HUDEP-2 (cell line): ENCODE measurements around the gene OR1J2.
A peak's percentile ranks its signal among the peaks of the same experiment; 100 is the strongest.
"Not testable (repeated sequence)": the region's sequence is repeated elsewhere in the genome, so short reads cannot be mapped to it uniquely, and the experiment has no call there.

Source experiments
- DNase-seq, 76 experiments: peaks; one replicate each; lab custom pipeline; 2025; ENCODE audit not compliant: unreplicated experiment in 76 of 76; lab: John Stamatoyannopoulos, UW

OR1J2 gene, protein sequence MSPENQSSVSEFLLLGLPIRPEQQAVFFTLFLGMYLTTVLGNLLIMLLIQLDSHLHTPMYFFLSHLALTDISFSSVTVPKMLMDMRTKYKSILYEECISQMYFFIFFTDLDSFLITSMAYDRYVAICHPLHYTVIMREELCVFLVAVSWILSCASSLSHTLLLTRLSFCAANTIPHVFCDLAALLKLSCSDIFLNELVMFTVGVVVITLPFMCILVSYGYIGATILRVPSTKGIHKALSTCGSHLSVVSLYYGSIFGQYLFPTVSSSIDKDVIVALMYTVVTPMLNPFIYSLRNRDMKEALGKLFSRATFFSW

DNA sequence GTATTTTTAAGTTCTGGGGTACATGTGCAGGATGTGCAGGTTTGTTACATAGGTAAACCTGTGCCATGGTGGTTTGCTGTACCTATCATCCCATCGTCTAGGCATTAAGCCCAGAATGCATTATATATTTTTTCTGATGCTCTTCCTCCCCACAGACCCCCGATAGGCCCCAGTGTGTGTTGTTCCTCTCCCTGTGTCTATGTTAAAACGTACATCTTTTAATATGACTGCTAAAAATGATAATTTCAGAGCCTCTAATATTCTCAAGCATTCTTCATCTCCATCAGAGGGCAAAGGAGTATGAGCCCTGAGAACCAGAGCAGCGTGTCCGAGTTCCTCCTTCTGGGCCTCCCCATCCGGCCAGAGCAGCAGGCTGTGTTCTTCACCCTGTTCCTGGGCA is at the start of gene OR1J2:
Gene OR1J2 (plus strand): TSS at position 301 of the 400 bp plus-strand sequence. CDS start 0 bp downstream, at position 301.
- DNase-seq: no peak

DNA sequence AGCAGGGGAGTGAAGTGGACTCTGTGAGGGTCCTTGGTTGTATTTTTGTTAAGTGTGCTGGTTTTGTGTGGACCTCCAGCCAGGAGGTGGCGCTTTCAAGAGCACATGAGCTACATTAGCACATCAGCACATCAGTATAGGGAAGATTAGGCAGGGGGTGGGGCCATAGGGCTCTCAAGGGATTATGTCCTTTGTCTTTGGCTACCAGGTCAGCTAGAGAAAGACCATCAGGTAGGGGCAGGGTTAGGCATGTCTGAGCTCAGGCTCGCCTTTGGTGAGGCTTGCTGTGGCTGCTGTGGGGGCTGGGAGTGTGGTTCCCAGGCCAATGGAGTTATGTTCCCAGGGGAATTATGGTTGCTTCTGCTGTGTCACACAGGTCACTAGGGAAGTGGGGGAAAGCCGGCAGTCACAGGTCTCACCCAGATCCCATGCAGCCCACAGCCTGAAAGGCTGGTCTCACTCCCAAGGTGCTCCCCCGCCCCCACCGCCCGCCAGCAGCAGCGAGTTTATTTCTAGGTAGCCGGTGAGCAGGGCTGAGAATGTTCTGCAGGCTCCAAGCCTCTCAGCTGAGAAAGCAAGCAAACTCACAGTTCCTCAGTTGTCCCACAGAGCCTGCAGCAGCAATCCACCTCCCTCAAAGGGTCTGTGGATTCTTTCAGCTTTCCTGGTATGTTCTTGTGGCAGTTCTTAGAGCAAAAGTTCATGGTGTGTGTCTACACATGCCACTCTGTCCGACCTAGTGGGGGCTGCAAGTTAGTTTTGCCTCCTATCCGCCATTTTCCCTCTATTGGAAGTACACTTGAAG is 46.6 kb upstream of the OR1J2 start:
- peak in 8 of 76 experiments; percentile 1 to 22 (median 12) for DNase-seq

DNA sequence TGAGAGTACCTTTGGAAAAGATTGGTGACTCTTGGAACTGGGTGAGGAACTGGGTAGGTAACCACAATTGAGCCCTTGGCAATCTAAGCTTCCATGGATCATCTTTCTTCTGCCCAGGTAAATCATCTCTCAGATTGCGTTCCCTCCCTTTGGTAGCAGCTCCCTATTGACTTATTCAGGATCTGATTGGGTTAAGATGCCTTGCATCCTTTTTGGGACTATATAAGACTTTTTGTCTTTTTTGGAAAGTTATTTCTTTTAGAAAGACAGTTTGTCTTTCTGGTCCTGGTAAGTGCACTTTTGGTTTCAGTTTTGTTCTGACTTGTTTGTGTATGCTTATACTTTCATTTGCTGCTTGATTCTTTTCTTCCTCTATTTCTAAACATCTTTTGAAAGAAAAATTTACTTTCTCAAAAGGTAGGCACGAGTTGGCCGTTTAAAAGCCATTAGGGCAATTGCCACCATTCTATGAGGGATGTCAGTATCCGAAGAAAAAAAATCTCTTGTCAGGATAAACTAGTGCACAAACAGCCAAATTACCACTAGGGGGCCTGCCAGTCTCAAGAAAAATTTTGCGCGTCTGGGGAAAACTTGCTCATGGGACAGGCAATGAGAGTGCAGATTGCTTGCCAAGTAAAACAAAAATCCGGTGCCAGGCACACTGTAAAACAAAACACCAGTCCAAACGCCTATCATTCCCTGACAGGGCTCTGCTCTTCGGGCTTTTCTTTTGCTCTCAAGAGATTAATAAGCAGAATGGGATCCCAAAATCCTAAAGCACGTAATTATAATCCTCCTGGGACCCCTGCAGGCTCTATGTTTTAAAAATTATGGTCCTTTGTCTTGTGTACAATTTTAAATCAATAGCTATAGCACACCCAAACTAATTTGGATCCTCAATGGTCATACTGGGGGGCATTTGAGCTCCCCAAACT is 45.7 kb upstream of the OR1J2 start:
- peak in 68 of 76 experiments; percentile 5 to 77 (median 50) for DNase-seq

DNA sequence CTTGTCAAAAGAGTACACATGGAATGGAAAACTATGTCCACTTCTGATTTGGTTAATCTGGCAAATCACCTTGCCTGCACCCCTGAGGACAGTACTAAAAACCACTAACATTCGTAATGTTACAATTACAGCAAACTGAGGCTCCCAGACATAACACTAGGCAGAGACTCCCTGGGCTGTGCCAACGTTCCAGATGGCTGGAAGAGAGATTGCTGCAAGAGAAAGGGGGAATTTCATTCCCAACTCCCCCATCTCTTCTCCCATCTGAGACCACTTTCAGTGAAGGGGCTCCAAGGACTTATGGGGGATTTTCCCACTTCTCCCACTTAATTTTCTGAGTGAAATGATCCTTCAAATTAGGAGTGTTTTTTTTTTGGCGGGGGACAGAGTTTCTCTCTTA is 44.1 kb upstream of the OR1J2 start:
- DNase-seq: no peak

DNA sequence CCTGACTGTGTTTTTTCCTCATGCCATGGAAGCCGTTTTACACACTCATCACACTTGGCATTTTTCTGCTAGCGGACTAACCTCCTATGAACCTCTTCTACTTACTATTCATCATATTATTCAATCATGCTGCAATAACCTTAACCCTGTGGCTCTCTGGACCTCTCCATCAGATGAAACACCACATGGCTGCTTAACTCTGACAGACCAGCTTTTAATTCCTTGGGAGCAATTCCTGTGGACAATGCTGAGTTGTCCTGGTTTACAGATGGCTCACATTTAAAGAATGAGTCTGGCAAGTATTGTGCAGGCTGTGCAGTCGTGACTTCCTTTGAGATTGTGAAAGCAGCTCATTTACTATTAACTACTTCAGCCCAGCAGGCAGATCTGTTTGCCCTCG is 41.9 kb upstream of the OR1J2 start:
- no peak for DNase-seq

DNA sequence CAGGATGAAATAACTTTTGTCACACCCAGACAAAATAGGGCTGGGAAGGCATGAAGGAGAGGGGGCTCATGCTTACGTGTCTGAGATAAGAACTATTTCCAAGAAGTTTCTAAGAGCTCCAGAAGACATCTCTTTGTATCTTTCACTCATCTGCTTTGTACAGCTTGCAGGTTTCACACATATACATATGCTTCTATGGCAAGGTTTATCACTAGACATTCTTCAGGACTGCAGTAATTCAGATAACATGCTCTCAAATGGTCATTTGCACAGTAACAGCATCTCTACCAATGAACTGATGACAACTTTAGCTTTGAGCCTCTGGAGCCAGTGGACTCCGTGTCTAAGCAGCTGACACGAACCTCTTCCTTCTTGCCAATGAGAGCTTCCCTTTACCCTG is 36.0 kb upstream of the OR1J2 start:
- peak in 18 of 76 experiments; percentile 2 to 65 (median 20) for DNase-seq

DNA sequence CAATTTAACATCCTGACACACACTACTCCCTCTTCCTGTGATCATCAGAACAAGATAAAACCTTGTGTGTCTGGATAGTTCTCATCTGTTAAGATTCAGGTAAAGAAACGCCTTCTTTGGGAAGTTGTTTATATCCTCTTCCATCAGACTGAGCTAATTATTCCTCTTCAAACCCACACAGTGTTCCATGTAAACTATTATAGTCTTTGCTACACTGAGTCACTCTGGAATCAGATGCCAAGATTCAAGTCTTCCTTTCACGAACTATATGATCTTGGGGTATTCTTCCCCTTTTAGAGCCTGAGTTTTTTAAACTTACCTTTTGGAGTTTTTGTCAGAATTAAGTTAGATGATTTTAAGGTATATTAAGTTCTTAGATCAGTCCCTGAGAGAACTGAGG is 34.9 kb upstream of the OR1J2 start:
- DNase-seq: no peak

DNA sequence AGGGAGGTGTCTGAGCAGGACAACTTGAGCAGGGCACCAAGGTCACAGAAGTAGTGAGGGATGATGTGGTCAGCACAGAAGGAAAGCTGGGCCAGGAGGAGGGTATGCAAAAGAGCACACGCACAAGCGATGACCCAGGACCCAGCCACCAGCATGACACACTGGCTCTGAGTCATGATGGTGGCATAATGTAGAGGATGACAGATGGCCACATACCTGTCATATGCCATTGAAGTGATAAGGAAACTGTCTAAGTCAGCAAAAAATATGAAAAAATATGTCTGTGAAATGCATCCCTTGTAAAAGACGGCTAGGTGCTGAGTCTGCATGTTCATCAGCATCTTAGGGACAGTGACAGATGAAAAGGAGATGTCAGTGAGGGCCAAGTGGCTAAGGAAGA is 33.3 kb upstream of the OR1J2 start:
- no peak for DNase-seq

DNA sequence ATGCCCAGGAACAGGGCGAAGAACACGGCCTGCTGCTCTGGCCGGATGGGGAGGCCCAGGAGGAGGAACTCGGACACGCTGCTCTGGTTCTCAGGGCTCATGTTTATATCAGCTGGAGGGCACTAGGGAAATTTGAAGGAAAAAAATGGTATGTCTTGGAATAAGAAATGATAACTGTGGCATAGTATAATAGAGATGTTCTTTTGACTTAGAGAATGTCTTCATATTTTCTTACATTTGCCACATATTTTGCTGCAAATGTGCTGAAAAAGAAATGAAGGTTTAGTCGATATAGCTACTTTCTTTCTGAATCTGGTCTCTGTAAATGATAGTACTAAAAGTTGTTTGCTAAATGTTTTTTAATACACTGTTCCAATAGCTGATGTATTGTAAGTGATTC is 32.8 kb upstream of the OR1J2 start, which contains the start of gene OR1J1:
Gene OR1J1 (minus strand): TSS at position 101 of the 400 bp plus-strand sequence. CDS start 0 bp downstream, at position 101.
- no peak for DNase-seq

DNA sequence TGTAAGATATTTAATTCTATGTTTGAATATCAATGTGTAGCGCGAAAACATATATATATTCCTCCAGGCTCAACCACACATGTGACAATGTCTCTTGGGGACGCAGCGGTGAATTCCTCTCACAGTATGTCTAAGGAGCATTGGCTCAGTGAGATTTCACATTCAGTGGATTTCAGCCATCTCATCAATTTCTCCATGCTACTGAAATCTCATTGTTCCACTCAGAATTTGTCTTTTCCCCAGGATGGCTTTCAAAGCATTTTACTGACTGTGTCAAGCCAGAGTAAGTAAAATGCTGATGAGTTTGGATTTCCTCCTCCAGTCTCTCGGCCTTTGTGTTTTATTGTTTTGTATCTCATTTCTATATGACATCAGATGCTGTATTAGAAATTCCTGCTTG is 31.5 kb upstream of the OR1J2 start:
- no peak for DNase-seq

DNA sequence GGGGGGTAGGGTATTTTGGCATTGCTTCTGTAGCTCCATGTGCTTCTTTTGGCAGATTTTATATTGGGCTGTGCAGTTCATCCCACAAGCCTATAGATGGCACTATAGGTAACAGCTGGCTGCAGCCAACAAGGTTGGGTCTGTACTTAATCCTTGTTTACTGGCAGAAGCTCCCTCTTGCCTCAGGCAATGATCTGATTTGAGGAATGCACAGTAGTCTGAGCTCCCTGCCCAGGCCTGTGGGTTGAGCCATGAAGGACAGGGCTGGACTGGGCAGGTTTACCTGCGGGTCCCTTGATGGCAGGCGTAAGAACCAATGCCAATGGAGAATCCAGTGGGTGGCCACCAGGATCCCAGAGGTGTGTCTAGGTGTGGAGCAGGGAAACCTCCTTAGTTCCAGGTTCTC is 11.7 kb upstream of the OR1J2 start:
- DNase-seq: peak in 26 of 76 experiments; percentile 1 to 52 (median 20)

DNA sequence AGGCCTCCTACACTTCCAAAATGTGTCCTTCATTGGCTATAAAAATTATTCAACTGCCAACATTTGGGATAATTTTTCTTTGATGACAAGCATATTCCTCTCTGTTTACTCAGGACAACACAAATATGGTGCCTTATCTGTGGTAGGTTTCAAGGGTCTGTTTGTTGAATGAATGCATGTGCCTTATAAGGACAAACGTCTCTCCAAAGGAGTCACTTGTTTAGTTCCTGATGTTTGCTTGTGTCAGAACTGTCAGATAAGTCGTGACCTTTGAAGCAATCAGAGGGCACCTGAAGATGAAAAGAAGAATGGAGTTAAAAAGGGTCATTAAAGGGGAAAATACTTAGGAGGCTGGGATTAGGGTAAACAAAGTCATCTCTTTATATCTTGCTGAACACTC is 3.6 kb upstream of the OR1J2 start:
- DNase-seq: no peak

DNA sequence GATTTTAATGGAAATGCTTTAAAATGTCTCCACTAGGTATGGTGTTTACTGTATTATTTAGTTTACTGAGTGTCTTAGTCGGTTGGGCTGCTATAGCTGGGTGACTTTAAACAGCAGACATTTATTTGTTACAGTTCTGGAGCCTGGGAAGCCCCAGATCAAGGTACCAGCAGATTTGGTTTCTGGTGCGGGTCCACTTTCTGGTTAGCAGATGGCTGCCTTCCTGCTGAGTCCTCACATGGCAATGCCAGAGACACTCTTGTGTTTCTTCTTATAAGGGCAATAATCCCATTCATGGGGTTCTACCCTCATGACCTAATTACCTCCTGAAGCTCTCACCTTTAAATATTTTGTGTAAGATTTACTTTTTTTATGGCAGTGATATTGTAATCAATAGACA is 7.6 kb downstream of the OR1J2 start:
- no peak for DNase-seq

DNA sequence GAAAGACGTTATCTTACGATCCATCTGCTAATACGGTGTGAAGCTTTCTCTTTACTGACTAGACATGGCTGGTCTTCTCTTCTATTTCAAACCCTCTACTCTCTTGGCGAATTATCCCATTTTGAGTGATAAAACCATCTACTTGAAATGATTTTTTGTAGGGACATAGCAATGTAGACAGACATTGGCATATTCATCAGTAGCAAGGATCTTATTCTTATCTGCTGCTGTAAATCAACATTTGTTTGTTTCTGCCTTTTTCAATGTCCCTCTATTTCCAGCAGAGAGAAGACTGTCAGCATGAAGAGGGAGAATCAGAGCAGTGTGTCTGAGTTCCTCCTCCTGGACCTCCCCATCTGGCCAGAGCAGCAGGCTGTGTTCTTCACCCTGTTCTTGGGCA is 8.2 kb downstream of the OR1J2 start, which contains the start of gene OR1J4:
Gene OR1J4 (plus strand): TSS at position 301 of the 400 bp plus-strand sequence. CDS start 0 bp downstream, at position 301.
- no peak for DNase-seq

DNA sequence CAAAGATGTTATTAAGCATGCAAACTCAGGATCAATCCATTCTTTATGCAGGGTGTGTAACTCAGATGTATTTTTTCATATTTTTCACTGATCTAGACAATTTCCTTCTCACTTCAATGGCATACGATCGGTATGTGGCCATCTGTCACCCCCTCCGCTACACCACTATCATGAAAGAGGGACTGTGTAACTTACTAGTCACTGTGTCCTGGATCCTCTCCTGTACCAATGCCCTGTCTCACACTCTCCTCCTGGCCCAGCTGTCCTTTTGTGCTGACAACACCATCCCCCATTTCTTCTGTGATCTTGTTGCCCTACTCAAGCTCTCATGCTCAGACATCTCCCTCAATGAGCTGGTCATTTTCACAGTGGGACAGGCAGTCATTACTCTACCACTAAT is 8.8 kb downstream of the OR1J2 start:
- DNase-seq: no peak

DNA sequence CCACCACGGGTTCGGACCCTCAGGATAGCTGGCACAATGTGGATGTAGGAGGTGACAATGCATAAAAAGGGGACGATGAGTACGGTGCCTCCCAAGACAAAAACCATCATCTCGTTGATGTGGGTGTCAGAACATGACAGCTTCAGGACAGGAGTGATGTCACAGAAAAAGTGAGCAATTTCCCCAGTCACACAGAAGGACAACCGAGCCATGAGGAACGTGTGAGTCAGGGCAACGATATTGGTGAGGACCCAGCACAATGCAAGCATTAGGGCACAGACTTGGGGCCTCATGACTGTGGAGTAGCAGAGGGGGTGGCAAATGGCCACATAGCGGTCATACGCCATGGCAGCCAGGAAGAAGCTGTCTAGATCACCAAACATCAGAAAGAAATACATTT is 16.0 kb downstream of the OR1J2 start:
- DNase-seq: no peak

DNA sequence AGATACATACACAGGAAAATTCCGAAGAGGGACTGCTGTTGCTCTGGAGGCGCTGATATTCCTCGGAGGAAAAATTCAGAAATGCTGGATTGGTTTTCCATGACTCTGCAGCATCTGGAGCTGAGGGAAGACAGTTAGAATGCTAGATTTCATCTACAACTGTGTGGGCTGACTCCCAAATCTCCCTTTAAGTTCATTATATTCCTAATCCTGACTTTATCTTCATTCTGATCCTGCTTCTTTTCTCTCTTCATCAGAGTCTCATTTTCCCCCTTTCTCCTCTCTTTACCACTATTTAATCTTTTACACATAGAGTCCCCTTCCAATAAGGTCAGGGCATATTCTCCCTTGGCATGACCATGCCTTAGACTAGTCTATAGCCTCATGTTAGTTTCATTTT is 16.6 kb downstream of the OR1J2 start, which contains the start of gene OR1N1:
Gene OR1N1 (minus strand): TSS at position 101 of the 400 bp plus-strand sequence. CDS start 0 bp downstream, at position 101.
- no peak for DNase-seq

DNA sequence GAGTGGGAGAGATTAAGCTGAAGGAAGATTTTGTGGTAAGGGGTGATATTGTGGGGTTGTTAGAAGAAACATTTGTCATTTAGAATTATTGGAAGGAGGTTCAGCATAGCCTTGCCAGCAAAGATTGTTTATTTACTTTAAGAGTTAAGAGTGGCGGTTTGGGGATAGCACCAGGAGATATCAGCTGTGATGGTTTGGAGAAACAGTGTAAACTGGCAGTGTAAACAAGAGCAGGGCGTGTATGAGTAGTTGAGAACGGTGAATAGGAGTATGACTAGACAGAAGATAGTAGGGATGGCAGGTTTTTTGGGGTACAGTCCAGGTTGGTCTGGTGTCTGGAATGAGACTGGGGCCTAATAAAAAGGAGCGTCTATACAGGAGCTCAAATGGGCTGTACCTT is 20.6 kb downstream of the OR1J2 start:
- not testable (repeated sequence) for DNase-seq

DNA sequence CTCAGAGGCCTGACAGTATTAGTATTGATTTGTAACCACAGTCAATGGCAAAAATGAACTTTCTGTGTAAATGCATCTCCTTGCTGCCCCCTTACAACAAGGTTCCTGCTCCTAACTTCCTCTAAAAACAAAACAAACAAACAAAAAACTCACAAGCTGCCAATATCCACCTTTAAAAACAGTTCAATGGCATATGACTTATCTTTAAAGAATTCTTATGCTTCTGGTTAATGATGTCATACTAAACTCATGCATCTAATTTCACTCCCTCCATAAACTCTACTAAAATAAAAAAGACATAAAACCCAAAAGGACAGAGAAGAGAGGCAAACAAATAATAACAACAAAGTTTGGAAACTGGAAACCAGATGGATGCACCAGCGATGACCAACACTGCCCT is 25.5 kb downstream of the OR1J2 start:
- DNase-seq: no peak

DNA sequence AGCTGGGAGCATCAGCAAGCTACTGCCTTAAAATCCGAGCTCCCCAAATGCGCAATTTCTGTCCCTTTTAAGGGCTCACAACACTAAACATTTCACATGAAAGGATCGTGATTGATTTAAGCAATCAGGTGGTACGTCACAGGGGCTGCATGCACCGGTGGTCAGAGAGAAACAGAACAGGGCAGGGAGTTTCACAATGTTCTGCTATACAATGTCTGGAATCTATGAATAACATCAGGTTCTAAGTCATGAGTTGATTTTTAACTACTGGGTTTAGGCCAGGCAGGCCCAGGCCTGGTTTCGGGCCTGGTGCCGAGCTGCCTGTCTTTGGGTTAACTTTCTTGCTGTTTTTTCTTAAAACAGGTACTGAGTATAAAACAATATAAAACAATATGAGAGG is 26.5 kb downstream of the OR1J2 start:
- DNase-seq: not testable (repeated sequence)
